DND-41 (cell line): ENCODE data around the gene DPP6.

Source experiments
- ATAC-seq: fragments of 200-7000 bp; cut with Tn5 transposase; 3 replicates; pipeline ENCODE4 v1.9.1; 2021; ENCODE audit warnings: low read depth; ENCODE audit not compliant: insufficient read depth
- DNase-seq: peaks from one replicate; pipeline ENCODE4 v3.0.0-alpha.2; 2020
- H2AFZ ChIP-seq: 2 replicates; pipeline ENCODE4 v1.6.0; 2012; ENCODE audit warnings: low read depth, low read length
- H3K27ac ChIP-seq: 2 replicates; pipeline ENCODE4 v1.5.1; 2012; ENCODE audit warnings: low read length, inconsistent platforms
- H3K27me3 ChIP-seq: fragments of 200-600 bp; sonication (generic); 2 replicates; pipeline ENCODE4 v1.6.0; 2012; ENCODE audit warnings: low read length, mild to moderate bottlenecking, inconsistent platforms; ENCODE audit not compliant: insufficient read depth, poor library complexity
- H3K36me3 ChIP-seq: 2 replicates; pipeline ENCODE4 v1.5.1; 2012; ENCODE audit warnings: low read length, inconsistent platforms; ENCODE audit not compliant: insufficient read depth
- H3K4me1 ChIP-seq: 2 replicates; pipeline ENCODE4 v1.5.1; 2012; ENCODE audit warnings: mild to moderate bottlenecking, low read length; ENCODE audit not compliant: insufficient read depth
- H3K4me2 ChIP-seq: 2 replicates; pipeline ENCODE4 v1.6.0; 2012; ENCODE audit warnings: mild to moderate bottlenecking, moderate library complexity, low read length, inconsistent platforms; ENCODE audit not compliant: insufficient read depth
- H3K4me3 ChIP-seq, 2 experiments: fragments of 200-600 bp in 1 of 2; shearing (Covaris generic) in 1 of 2; 2 replicates each; pipeline ENCODE4 v1.5.1; 2012 to 2016; ENCODE audit warnings: inconsistent platforms in 2 of 2, low read length in 2 of 2, mild to moderate bottlenecking in 2 of 2, low read depth in 1 of 2, moderate library complexity in 1 of 2
- H3K79me2 ChIP-seq: 2 replicates; pipeline ENCODE4 v1.6.0; 2012; ENCODE audit warnings: low read length, inconsistent platforms; ENCODE audit not compliant: insufficient read depth
- H3K9ac ChIP-seq: 2 replicates; pipeline ENCODE4 v1.6.0; 2012; ENCODE audit warnings: low read depth, mild to moderate bottlenecking, inconsistent platforms, low read length, moderate library complexity
- H3K9me3 ChIP-seq: 2 replicates; pipeline ENCODE4 v1.5.1; 2012; ENCODE audit warnings: low read length, moderate library complexity, mild to moderate bottlenecking, inconsistent platforms; ENCODE audit not compliant: insufficient read depth, severe bottlenecking
- H4K20me1 ChIP-seq: 2 replicates; pipeline ENCODE4 v1.6.0; 2012; ENCODE audit warnings: low read length; ENCODE audit not compliant: insufficient read depth
- EZH2 ChIP-seq: IDR thresholded peaks from 3 replicates; pipeline ENCODE4 v1.6.1; 2012; ENCODE audit warnings: borderline replicate concordance, low read depth, mild to moderate bottlenecking, moderate library complexity, low read length, inconsistent platforms; ENCODE audit not compliant: severe bottlenecking
- TF ChIP-seq, protein P1 (sequence below): IDR thresholded peaks from 2 replicates; pipeline ENCODE4 v1.5.1; 2012; ENCODE audit warnings: borderline replicate concordance, low read length, moderate library complexity, mild to moderate bottlenecking; ENCODE audit not compliant: poor library complexity, severe bottlenecking; ENCODE audit errors: extremely low read depth

Gene DPP6

DNA sequence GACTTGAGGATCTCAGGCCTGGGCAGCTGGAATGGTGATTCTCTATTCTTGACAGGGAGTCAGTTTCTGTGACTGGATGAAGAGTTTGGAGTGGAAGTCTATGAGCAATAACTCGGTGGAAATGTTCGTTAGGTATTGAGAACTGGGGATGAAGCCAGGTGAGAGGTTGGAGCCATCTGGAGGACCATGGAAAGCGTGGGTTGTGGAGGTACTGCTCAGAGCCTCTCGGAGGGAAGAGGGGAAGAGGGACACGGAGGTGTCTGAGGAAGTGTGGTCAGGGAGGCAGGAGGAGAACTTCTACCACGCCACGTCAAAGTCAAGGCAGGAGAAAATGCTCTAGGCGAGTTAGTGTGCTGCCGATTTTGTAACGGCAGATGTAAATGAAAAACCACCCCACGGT is 430.7 kb downstream of the DPP6 start:
- H3K4me3 ChIP-seq, result no peak overlapping the region
- H3K4me2 ChIP-seq, result no peak overlapping the region
- TF ChIP-seq, protein P1, sequence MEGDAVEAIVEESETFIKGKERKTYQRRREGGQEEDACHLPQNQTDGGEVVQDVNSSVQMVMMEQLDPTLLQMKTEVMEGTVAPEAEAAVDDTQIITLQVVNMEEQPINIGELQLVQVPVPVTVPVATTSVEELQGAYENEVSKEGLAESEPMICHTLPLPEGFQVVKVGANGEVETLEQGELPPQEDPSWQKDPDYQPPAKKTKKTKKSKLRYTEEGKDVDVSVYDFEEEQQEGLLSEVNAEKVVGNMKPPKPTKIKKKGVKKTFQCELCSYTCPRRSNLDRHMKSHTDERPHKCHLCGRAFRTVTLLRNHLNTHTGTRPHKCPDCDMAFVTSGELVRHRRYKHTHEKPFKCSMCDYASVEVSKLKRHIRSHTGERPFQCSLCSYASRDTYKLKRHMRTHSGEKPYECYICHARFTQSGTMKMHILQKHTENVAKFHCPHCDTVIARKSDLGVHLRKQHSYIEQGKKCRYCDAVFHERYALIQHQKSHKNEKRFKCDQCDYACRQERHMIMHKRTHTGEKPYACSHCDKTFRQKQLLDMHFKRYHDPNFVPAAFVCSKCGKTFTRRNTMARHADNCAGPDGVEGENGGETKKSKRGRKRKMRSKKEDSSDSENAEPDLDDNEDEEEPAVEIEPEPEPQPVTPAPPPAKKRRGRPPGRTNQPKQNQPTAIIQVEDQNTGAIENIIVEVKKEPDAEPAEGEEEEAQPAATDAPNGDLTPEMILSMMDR, result no peak
- TF ChIP-seq EZH2, result no peak
- H3K36me3 ChIP-seq, result no peaks in the 10 kb centered on the region
- H3K27ac ChIP-seq, result no peak overlapping the region
- no peak overlapping the region for H2AFZ ChIP-seq
- H3K9ac ChIP-seq, result no peak overlapping the region
- DNase-seq (no peak), ATAC-seq (no peak)
- no peaks in the 10 kb centered on the region for H3K4me1 ChIP-seq
- no peaks in the 10 kb centered on the region for H3K79me2 ChIP-seq
- no peaks in the 10 kb centered on the region for H3K9me3 ChIP-seq
- no peaks in the 10 kb centered on the region for H3K27me3 ChIP-seq
- H4K20me1 ChIP-seq, result no peaks in the 10 kb centered on the region

DNA sequence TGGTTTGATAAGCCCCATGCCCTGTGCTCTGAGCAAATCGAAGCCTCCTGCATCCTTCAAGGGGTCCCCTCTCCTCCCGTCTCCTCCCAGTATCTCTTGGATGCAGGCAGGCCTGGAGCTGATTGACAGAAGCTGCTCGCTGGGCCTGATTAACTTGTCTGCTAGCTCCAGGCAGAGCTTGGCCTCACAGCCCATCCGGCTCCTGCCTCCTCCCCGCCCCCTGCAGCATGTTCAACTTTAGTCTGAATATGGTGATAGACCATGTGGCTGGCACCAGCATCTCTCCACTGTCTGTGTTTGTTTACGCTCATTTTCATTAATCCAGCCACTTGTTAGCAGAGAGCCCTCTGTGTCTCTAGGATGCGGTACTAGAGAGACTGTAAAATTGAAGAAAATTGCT is 432.2 kb downstream of the DPP6 start:
- H3K9ac ChIP-seq, result no peak overlapping the region
- H3K4me1 ChIP-seq, result no peaks in the 10 kb centered on the region
- ATAC-seq (no peak), DNase-seq (no peak)
- no peak overlapping the region for H3K27ac ChIP-seq
- no peaks in the 10 kb centered on the region for H3K9me3 ChIP-seq
- H3K4me2 ChIP-seq, result no peak overlapping the region
- H3K36me3 ChIP-seq, result no peaks in the 10 kb centered on the region
- no peak overlapping the region for H2AFZ ChIP-seq
- H4K20me1 ChIP-seq, result no peaks in the 10 kb centered on the region
- H3K79me2 ChIP-seq, result no peaks in the 10 kb centered on the region
- no peak overlapping the region for H3K4me3 ChIP-seq
- H3K27me3 ChIP-seq, result no peaks in the 10 kb centered on the region
- TF ChIP-seq, protein P1, result no peak
- no peak for TF ChIP-seq EZH2

DNA sequence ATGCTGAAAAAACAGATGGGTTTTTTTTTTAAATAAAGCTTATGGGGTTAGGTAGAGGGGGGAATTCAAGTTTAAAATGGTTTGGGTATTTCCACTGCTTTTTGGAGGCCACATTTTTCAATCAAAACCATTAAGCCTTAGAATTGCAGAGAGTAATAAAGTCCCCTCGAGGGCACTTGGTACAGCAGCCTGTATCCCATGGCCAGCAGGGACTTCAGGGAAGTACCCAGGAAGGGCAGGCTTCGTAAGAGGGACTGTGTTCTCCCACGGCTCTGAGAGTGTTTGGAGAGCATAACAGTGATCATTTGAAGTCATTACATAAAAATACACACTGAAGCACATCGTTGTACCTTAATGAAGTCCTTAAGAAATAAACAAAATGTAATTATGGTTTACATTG is 432.7 kb downstream of the DPP6 start:
- Histone ChIP-seq H3K27me3 (no peaks in the 10 kb centered on the region), H4K20me1 (no peaks in the 10 kb centered on the region), H3K36me3 (no peaks in the 10 kb centered on the region), H2AFZ (no peak overlapping the region), H3K4me3 (no peak overlapping the region), H3K9me3 (no peaks in the 10 kb centered on the region), H3K27ac (no peak overlapping the region), H3K79me2 (no peaks in the 10 kb centered on the region), H3K9ac (no peak overlapping the region), H3K4me1 (no peaks in the 10 kb centered on the region), H3K4me2 (no peak overlapping the region)
- DNase-seq (no peak), ATAC-seq (no peak)
- TF ChIP-seq, protein P1, result no peak
- TF ChIP-seq EZH2, result no peak

DNA sequence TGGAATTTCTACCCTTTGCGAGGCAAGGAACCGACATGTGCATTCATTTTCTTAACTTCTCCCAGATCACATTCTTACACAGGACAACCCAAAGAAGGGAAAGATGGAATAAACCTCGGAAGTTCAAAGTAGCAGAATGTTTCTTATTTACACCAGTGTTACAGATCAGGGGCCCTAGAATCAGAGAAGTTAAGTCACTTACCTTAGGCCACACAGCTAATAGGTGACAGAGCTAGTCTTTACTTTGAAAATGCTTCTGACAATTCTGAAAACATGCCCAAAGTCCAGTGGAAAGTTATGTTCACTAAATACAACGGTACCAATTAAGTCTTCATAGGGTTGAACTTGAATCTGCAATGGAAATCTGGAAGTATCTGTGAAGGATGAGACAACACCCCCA is 437.7 kb downstream of the DPP6 start:
- Histone ChIP-seq H3K4me3 (no peak overlapping the region), H3K4me2 (no peak overlapping the region), H3K27me3 (no peaks in the 10 kb centered on the region), H3K4me1 (no peaks in the 10 kb centered on the region), H3K79me2 (no peaks in the 10 kb centered on the region), H4K20me1 (no peaks in the 10 kb centered on the region), H2AFZ (no peak overlapping the region), H3K27ac (no peak overlapping the region), H3K9ac (no peak overlapping the region), H3K9me3 (no peaks in the 10 kb centered on the region), H3K36me3 (no peaks in the 10 kb centered on the region)
- ATAC-seq (no peak), DNase-seq (no peak)
- TF ChIP-seq, protein P1, result no peak
- no peak for TF ChIP-seq EZH2
